Smooth muscle cell (in vitro differentiated cells): Measurements from ENCODE around the gene PARP12. TPM values are rescaled to one million over a fixed set of nuclear protein-coding genes. Genes with fewer than 3 reads are reported as not detected.

Experiments used
- DNase-seq: peaks from one replicate; lab custom pipeline; 2025; ENCODE audit not compliant: unreplicated experiment; lab: John Stamatoyannopoulos, UW
- H2AFZ ChIP-seq: fragments of 200-600 bp; sonication (generic); 2 replicates; pipeline ENCODE4 v1.6.0; 2016; ENCODE audit warnings: antibody characterized with exemption, low read depth, mild to moderate bottlenecking
- H3F3A ChIP-seq: fragments of 200-600 bp; sonication (generic); 2 replicates; pipeline ENCODE4 v1.6.0; 2017; ENCODE audit warnings: antibody characterized with exemption, low read depth
- H3K27ac ChIP-seq: fragments of 200-600 bp; sonication (generic); 2 replicates; pipeline ENCODE4 v1.5.1; 2016; ENCODE audit warnings: low read depth, mild to moderate bottlenecking
- H3K27me3 ChIP-seq: fragments of 200-600 bp; sonication (generic); 2 replicates; pipeline ENCODE4 v1.6.1; 2016; ENCODE audit warnings: low read depth, mild to moderate bottlenecking
- H3K36me3 ChIP-seq: fragments of 200-600 bp; sonication (generic); 2 replicates; pipeline ENCODE4 v1.5.1; 2016; ENCODE audit warnings: low read depth
- H3K4me1 ChIP-seq: fragments of 200-600 bp; sonication (generic); 2 replicates; pipeline ENCODE4 v1.5.1; 2016; ENCODE audit warnings: low read depth
- H3K4me2 ChIP-seq: fragments of 200-600 bp; sonication (generic); 2 replicates; pipeline ENCODE4 v1.6.0; 2016; ENCODE audit warnings: mild to moderate bottlenecking
- H3K4me3 ChIP-seq: fragments of 200-600 bp; sonication (generic); 2 replicates; pipeline ENCODE4 v1.5.1; 2016; ENCODE audit warnings: mild to moderate bottlenecking
- H3K79me2 ChIP-seq: fragments of 200-600 bp; sonication (generic); 2 replicates; pipeline ENCODE4 v1.6.0; 2016; ENCODE audit warnings: low read depth, mild to moderate bottlenecking
- H3K9ac ChIP-seq: fragments of 200-600 bp; sonication (generic); 2 replicates; pipeline ENCODE4 v1.6.0; 2016; ENCODE audit warnings: low read depth
- H3K9me3 ChIP-seq: fragments of 200-600 bp; sonication (generic); replicated peaks from 2 replicates; pipeline ENCODE4 v1.5.1; 2016; ENCODE audit warnings: low read depth
- H4K20me1 ChIP-seq: fragments of 200-600 bp; sonication (generic); 2 replicates; pipeline ENCODE4 v1.6.0; 2016; ENCODE audit warnings: low read depth
- WGBS: methylation state at CpG from one replicate; pipeline ENCODE4 v1.1.7; 2016; ENCODE audit warnings: low lambda C conversion rate; 5-methylcytosine and 5-hydroxymethylcytosine counted together
- polyA plus RNA-seq: library from polyadenylated mRNA; unstranded; fragments of >200 nt; fragmentation: Nextera tagmentation; extraction: Ambion mirVana; gene quantifications from 2 replicates; pipeline ENCODE4 v1.2.1, GENCODE V29; 2016
- total RNA-seq: library from RNA; depleted of rRNA; stranded (reverse); fragments of >200 nt; gene quantifications from 2 replicates; pipeline ENCODE4 v1.2.3, GENCODE V29; 2014
- TF ChIP-seq, protein P1 (sequence below): fragments of 200-600 bp; sonication (generic); IDR thresholded peaks from 2 replicates; pipeline ENCODE4 v1.5.1; 2017; ENCODE audit warnings: borderline replicate concordance, mild to moderate bottlenecking, antibody characterized with exemption; ENCODE audit not compliant: insufficient read depth, poor library complexity, severe bottlenecking

PARP12 gene
- total and polyA plus RNA-seq, 2 experiments from 2014 or later, result 1.4 to 2.4 TPM

- Histone ChIP-seq H3K4me1 (no peaks in the 10 kb centered on the region), H3K36me3 (no peaks in the 10 kb centered on the region), H3K9ac (no peak overlapping the region), H4K20me1 (no peaks in the 10 kb centered on the region), H3K4me2 (no peak overlapping the region), H3K9me3 (no peaks in the 10 kb centered on the region), H3K27ac (no peak overlapping the region), H3K4me3 (no peak overlapping the region), H3K79me2 (no peaks in the 10 kb centered on the region), H3K27me3 (no peaks in the 10 kb centered on the region), H2AFZ (no peak overlapping the region), H3F3A (no peaks in the 10 kb centered on the region)
- DNase-seq, result no peak
- TF ChIP-seq, protein P1, sequence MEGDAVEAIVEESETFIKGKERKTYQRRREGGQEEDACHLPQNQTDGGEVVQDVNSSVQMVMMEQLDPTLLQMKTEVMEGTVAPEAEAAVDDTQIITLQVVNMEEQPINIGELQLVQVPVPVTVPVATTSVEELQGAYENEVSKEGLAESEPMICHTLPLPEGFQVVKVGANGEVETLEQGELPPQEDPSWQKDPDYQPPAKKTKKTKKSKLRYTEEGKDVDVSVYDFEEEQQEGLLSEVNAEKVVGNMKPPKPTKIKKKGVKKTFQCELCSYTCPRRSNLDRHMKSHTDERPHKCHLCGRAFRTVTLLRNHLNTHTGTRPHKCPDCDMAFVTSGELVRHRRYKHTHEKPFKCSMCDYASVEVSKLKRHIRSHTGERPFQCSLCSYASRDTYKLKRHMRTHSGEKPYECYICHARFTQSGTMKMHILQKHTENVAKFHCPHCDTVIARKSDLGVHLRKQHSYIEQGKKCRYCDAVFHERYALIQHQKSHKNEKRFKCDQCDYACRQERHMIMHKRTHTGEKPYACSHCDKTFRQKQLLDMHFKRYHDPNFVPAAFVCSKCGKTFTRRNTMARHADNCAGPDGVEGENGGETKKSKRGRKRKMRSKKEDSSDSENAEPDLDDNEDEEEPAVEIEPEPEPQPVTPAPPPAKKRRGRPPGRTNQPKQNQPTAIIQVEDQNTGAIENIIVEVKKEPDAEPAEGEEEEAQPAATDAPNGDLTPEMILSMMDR, result no peak
- WGBS, result 73% methylated on average over 6 of the region's 6 CpGs
Measured at GRCh38 chr7:140074780-140075179, 12.0 kb upstream of the PARP12 start.

- Histone ChIP-seq H3F3A (no peaks in the 10 kb centered on the region), H3K9me3 (peaks cover 5% of the 10 kb centered on the region), H3K4me1 (no peaks in the 10 kb centered on the region), H2AFZ (no peak overlapping the region), H3K27me3 (no peaks in the 10 kb centered on the region), H3K27ac (no peak overlapping the region), H3K4me2 (no peak overlapping the region), H3K36me3 (no peaks in the 10 kb centered on the region), H3K4me3 (no peak overlapping the region), H3K9ac (no peak overlapping the region), H3K79me2 (no peaks in the 10 kb centered on the region), H4K20me1 (no peaks in the 10 kb centered on the region)
- no peak for DNase-seq
- TF ChIP-seq, protein P1, result no peak
Measured at GRCh38 chr7:140070546-140070945, 7.8 kb upstream of the PARP12 start.

- TF ChIP-seq, protein P1, result no peak
- Histone ChIP-seq H3K4me2 (no peak overlapping the region), H3K4me3 (no peak overlapping the region), H3K9ac (no peak overlapping the region), H3K9me3 (peaks cover 5% of the 10 kb centered on the region), H4K20me1 (no peaks in the 10 kb centered on the region), H3K4me1 (no peaks in the 10 kb centered on the region), H3F3A (no peaks in the 10 kb centered on the region), H3K27ac (no peak overlapping the region), H2AFZ (no peak overlapping the region), H3K36me3 (no peaks in the 10 kb centered on the region), H3K79me2 (no peaks in the 10 kb centered on the region), H3K27me3 (no peaks in the 10 kb centered on the region)
- 96% methylated on average over 4 of the region's 4 CpGs for WGBS
- DNase-seq, result no peak
Measured at GRCh38 chr7:140069298-140069949, 6.7 kb upstream of the PARP12 start.

DNA sequence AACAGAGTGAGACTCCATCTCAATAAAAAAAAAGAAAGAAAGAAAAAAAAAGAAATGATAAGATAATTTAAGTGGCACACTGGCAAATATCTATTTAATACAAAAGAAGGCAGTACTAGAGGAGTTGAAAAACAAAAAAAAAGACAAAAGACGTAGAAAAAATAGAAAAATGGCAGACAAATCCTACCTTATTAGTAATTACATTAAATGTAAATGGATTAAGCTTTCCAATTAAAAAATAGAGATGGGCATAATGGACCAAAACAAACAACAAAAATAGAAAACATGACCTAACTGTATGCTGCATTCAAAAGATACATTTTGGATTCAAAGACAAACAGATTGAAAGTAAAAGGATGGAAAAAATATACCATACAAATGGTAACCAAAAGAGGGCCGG lies 5.3 kb upstream of the PARP12 start:
- no peak for DNase-seq
- Histone ChIP-seq H2AFZ (no peak overlapping the region), H3F3A (no peaks in the 10 kb centered on the region), H3K79me2 (no peaks in the 10 kb centered on the region), H3K9me3 (peaks cover 5% of the 10 kb centered on the region), H3K4me3 (no peak overlapping the region), H4K20me1 (no peaks in the 10 kb centered on the region), H3K36me3 (no peaks in the 10 kb centered on the region), H3K27ac (no peak overlapping the region), H3K27me3 (no peaks in the 10 kb centered on the region), H3K4me1 (peaks cover 3% of the 10 kb centered on the region), H3K4me2 (no peak overlapping the region), H3K9ac (no peak overlapping the region)
- WGBS, result 66% methylated on average over 2 of the region's 2 CpGs
- TF ChIP-seq, protein P1, result no peak
